G401.6 (cell line): ENCODE data around the gene FGR.
A peak's percentile ranks its signal among the peaks of the same experiment; 100 is the strongest.
"Not testable (repeated sequence)": the region's sequence is repeated elsewhere in the genome, so short reads cannot be mapped to it uniquely, and the experiment has no call there.

Experiments
- FAIRE-seq: peaks from 2 replicates; lab custom pipeline; 2012; peaks lifted over from hg19 to GRCh38; lab: Jason Lieb, UNC

The FGR gene

DNA sequence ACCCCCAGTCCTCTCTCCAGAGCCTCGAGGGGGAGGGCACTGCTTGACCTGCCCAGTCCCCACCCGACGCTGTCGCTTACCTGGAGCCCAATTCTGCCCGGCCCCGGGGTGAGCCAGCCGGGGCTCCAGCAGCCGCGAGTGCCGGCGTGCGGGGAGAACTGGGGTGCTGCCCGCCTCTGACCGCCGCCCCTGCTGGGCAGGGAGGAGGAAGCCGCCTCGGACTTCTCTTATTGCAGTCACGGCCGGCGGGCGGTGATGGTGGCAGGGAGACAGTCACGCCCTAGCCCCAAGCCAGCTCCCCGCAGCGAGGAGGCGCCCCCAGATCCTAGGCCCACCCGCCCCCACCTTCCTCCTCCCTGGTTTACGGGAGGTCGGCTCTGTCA, at the start of gene FGR:
Gene FGR (minus strand): TSS at position 201 of the 383 bp plus-strand sequence. CDS start 11,269 bp downstream, outside the sequence.
- no peak for FAIRE-seq

- FAIRE-seq: no peak
These were observed 49.2 kb upstream of the FGR start for GRCh38 chr1:27684176-27684575.

GRCh38 chr1:27682351-27682944, 47.5 kb upstream of the FGR start:
- FAIRE-seq: no peak

DNA sequence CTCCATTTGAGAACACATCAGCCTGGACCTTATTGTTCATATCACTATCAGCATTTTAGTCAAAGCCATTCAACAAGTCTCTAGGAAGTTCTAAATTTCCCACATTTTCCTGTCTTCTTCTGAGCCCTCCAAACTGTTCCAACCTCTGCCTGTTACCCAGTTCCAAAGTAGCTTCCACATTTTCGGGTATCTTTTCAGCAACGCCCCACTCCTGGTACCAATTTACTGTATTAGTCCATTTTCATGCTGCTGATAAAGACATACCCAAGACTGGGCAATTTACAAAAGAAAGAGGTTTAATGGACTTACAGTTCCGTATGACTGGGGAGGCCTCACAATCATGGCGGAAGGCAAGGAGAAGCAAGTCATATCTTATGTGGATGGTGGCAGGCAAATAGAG, 46.6 kb upstream of the FGR start:
- not testable (repeated sequence) for FAIRE-seq

- FAIRE-seq: not testable (repeated sequence)
These were observed 45.3 kb upstream of the FGR start for GRCh38 chr1:27680225-27680791.

DNA sequence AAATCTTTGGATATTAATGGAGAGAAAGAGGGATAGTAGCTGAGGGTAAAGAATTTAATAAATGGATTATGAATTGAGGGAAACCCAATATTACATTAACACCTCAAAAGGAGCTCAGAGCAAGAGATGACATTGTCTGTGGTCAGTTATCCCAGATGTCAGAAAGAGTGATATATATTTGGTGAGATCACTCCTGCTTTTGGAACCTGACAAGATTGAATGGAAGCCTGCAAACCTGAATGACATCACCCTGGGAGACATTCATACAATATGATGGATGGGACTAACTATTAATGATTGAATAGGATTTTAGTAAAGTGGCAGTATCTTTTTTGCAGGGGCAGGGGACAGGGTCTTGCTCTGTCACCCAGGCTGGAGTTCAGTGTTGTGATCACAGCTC, 43.8 kb upstream of the FGR start:
- no peak for FAIRE-seq

DNA sequence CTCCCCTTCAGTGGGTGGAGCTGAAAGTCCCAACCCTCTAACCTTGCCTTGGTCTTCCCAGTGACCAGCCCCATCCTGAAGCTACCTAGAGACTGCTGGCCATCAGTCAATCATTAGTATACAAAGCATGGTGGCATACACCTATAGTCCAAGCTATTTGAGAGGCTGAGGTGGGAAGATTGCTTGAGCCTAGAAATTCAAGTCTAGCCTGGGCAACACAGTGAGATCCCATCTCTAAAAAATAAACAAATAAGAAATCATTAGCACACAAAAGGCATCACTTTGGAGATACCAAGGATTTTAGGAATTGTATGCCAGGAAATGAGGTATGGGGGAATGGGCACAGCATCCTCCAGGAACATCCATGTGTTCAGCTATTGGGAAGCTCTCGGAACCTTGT, 41.4 kb upstream of the FGR start:
- no peak for FAIRE-seq

- no peak for FAIRE-seq
These were observed 37.7 kb upstream of the FGR start for GRCh38 chr1:27672750-27673112.

GRCh38 chr1:27671964-27672749, 37.2 kb upstream of the FGR start, which contains the start of gene IFI6:
Gene IFI6 (minus strand): TSS chr1:27672192. CDS start chr1:27669314, 2,878 bp downstream.
- FAIRE-seq: peak; percentile 98

DNA sequence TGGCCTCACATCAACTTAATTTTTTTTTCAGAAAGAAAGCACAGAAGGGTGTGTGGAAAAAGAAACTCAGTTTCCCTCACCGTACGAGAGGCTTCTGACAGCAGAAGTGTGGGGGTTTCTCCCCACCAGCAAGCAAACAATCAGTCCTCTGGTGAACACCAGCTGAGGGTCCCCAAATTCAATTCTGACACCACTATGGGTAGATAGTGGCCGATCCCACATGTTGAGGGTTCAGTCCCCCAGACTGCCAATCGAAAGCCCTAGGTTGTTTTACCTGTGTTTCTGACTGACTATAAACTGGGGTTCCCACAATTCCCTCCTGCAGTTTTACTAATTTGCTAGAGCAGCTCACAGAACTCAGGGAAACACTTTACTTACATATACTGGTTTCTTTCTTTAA, 34.9 kb upstream of the FGR start:
- FAIRE-seq: no peak

GRCh38 chr1:27668808-27669723, 34.1 kb upstream of the FGR start:
- FAIRE-seq: no peak

GRCh38 chr1:27668121-27668807, 33.3 kb upstream of the FGR start:
- FAIRE-seq: no peak

DNA sequence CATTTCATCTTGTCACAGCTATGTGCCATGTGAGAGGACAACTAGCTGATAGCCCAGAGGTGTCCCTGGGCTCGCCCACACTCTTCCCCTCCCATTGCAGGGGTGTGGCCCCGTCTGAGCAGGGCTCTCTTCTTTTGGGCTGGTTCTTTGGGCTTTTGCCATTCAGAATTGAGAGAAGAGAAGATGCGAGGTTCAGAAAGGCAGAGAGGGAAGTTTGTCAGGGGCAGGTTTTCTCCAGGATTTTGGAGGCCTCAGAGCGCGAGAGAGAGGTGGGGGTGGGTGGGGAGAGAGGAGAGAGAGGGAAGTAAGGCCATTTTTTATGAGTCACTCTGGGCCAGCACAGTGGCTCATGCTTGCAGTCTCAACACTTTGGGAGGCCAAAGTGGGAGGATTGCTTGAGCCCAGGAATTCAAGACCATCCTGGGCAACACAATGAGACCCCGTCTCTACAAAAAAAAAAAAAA, 31.8 kb upstream of the FGR start:
- no peak for FAIRE-seq

GRCh38 chr1:27666294-27666693, 31.3 kb upstream of the FGR start:
- no peak for FAIRE-seq

GRCh38 chr1:27665016-27665651, 30.1 kb upstream of the FGR start:
- no peak for FAIRE-seq

- FAIRE-seq: no peak
These were observed 29.3 kb upstream of the FGR start for GRCh38 chr1:27664291-27664690.

DNA sequence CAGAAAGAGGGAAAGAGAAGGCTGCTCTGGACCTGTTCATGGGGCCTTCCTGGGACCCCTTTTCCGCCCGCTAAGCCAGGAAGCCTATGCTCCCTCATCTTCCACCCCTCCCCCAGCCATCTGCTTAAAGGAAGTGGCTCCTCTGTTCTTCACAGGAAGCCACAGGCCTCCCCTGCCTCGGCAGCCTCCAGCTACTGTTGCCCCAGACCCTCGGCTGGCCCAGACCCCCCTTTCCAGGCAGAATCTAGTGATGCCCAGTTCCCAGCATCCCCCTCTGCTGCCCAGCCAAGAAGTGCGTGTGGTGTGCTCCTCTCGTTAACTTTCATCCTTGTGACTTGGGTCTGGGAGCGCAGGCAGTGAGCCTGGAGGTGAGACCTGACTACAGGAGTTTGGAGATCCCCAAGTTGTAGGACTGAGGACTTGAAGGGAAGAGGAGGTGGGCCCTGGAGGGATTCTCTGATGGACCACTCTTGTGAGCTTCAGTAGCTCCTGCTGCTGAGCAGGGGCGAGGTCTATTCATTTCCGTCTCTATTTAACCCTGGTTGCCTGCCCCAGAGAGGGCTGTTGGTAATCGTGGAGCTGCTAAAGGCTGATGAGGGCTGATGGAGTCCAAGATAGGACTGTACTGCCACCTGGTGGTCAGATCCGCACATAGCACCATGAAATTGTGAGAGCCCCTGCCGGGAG, 27.9 kb upstream of the FGR start:
- peak; percentile 93 for FAIRE-seq

DNA sequence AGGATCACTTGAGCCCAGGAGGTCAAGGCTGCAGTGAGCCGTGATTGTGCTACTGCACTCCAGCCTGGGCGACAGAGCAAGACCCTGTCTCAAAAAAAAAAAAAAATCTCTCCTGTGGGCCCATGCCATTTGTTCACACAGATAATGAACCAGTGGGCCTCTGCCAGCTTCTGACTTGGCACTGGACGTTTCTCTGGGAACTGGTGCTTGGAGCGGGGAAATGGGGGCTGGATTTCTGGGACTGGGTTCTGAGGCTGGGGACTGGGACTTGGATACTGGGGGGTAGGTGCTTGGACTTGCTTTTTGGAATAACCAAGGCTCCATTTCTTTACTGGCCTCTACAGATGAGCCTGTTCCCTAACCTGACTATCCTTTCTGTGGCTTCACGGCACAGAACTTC, 27.3 kb upstream of the FGR start:
- no peak for FAIRE-seq

DNA sequence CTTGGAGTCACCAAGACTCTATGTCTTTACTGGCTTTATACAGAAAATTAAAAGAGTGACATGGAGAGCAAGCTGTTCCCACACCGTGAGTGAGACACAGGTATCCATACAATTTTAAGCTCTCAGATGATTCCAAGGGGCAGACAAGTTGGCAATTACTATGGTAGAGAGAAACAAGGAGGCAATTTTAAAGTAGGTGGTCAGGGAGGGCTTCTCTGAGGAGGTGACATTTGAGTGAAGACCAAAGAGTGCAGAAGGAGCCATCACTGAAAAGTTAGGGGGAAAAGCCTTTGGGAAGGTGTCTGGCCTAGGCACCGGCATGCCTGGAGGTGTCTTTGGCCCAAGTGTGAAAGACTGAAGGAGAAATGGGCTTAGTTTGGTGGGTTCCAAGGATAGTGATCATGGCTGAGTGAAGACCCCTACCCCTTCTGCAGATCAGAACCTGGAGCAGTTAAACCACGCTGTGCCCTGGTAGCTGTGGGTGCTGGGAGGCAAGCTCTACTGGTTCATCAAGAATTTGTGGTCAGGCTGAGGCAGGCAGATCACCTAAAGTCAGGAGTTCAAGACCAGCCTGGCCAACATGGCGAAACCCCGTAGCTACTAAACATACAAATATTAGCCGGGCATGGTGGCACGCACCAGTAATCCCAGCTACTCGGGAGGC, 26.6 kb upstream of the FGR start:
- FAIRE-seq: no peak

- FAIRE-seq: no peak
These were observed 25.4 kb upstream of the FGR start for GRCh38 chr1:27660300-27660835.
